K562 (cell line): ENCODE results near the gene AQP6. TPM values are rescaled to one million over a fixed set of nuclear protein-coding genes. Genes with fewer than 3 reads are reported as not detected.

Experiments
- CBX3 ChIP-seq, 2 experiments: IDR thresholded peaks; 1 replicate in 1 of 2; 2 replicates in 1 of 2; pipeline ENCODE4 v1.6.1; 2012; ENCODE audit warnings: inconsistent platforms in 2 of 2, low read length in 2 of 2, borderline replicate concordance in 1 of 2, control low read depth in 1 of 2
- polyA plus RNA-seq, 8 experiments: library from polyadenylated mRNA; depleted of rRNA in 4 of 8; stranded (reverse) in 5 of 8; unstranded in 3 of 8; fragments of >200 nt; fragmentation: Nextera tagmentation in 2 of 8; fragmentation: Illumina TruSeq in 1 of 8; extraction: Ambion mirVana in 2 of 8; extraction: Trizol in 1 of 8; gene quantifications; 2 replicates each; pipeline versions ENCODE4 v1.2.1 to v1.2.3, GENCODE V29; 2011 to 2014; ENCODE audit warnings: inconsistent platforms in 1 of 8, missing spikeins in 1 of 8
- total RNA-seq, 7 experiments: library from RNA; depleted of rRNA in 6 of 7; stranded (reverse); fragments of >200 nt in 6 of 7; fragmentation: Illumina TruSeq in 2 of 7; extraction: Trizol in 2 of 7; gene quantifications; 2 replicates each; pipeline versions ENCODE4 v1.2.1 to v1.2.3, GENCODE V29; 2011 to 2021; ENCODE audit warnings: low replicate concordance in 1 of 7
- TF ChIP-seq, protein P1 (sequence below): fragments of 450-650 bp; IDR thresholded peaks from 2 replicates; pipeline ENCODE4 v1.6.1; 2016; ENCODE audit warnings: mild to moderate bottlenecking, moderate library complexity
- TF ChIP-seq, protein P2 (sequence below): fragments of 250-450 bp; sonication (Bioruptor Pico); IDR thresholded peaks from 2 replicates; pipeline ENCODE4 v1.4.0; 2020; ENCODE audit warnings: mild to moderate bottlenecking, moderate library complexity
- TF ChIP-seq, protein P3 (sequence below): fragments of 450-650 bp; IDR thresholded peaks from 2 replicates; pipeline ENCODE4 v1.6.1; 2016; ENCODE audit warnings: mild to moderate bottlenecking
- TF ChIP-seq, protein P4 (sequence below): IDR thresholded peaks from 2 replicates; pipeline ENCODE4 v1.6.1; 2014; ENCODE audit warnings: antibody characterized with exemption

Gene AQP6
- total and polyA plus RNA-seq, 9 of the 15 experiments (the other 6 are each of a cell fraction or from before 2014, with no cell fraction given), result 0.05 to 0.12 TPM; not detected in 7

DNA sequence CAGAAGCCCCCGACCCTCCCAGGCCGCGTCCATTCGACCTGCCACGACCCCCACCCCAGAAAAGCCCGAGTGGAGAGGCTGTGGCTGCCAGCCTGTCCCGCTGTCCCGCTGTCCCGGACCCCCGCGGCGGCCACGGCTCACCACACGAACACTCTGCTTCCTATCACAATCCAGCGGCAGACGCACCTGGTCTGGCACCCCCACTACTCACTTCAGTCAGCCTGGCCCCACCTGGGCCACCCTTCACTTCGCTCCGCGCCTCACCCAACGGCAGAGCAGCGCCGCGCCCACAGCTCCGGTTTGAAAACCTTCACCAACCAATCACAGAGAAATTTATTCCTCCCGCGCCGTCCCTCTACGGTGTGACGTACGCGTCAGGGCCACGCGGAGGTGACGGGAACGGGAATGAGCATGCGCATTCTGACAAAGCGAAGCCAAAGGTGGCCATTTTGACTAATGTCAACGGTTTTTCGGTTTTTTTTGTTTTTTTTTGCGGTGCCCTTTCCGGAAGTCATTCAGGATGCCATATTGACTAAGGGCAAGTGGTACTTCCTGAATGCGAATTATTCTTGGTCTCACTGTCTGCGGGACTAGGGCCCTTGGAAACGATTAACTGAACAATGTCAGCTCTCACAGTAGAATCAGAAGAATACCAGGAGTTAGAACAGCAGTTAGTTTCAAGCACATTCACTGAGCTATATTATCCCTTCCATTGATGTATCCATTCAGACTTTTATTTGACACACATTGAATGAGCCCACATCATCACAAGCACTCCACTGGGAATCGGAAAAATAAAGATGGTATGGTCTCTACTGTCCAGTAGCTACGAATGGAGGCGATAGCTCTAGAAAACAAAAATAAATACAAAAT is 52.7 kb downstream of the AQP6 start, which contains the start of gene RACGAP1 (continued):
- TF ChIP-seq, protein P1, sequence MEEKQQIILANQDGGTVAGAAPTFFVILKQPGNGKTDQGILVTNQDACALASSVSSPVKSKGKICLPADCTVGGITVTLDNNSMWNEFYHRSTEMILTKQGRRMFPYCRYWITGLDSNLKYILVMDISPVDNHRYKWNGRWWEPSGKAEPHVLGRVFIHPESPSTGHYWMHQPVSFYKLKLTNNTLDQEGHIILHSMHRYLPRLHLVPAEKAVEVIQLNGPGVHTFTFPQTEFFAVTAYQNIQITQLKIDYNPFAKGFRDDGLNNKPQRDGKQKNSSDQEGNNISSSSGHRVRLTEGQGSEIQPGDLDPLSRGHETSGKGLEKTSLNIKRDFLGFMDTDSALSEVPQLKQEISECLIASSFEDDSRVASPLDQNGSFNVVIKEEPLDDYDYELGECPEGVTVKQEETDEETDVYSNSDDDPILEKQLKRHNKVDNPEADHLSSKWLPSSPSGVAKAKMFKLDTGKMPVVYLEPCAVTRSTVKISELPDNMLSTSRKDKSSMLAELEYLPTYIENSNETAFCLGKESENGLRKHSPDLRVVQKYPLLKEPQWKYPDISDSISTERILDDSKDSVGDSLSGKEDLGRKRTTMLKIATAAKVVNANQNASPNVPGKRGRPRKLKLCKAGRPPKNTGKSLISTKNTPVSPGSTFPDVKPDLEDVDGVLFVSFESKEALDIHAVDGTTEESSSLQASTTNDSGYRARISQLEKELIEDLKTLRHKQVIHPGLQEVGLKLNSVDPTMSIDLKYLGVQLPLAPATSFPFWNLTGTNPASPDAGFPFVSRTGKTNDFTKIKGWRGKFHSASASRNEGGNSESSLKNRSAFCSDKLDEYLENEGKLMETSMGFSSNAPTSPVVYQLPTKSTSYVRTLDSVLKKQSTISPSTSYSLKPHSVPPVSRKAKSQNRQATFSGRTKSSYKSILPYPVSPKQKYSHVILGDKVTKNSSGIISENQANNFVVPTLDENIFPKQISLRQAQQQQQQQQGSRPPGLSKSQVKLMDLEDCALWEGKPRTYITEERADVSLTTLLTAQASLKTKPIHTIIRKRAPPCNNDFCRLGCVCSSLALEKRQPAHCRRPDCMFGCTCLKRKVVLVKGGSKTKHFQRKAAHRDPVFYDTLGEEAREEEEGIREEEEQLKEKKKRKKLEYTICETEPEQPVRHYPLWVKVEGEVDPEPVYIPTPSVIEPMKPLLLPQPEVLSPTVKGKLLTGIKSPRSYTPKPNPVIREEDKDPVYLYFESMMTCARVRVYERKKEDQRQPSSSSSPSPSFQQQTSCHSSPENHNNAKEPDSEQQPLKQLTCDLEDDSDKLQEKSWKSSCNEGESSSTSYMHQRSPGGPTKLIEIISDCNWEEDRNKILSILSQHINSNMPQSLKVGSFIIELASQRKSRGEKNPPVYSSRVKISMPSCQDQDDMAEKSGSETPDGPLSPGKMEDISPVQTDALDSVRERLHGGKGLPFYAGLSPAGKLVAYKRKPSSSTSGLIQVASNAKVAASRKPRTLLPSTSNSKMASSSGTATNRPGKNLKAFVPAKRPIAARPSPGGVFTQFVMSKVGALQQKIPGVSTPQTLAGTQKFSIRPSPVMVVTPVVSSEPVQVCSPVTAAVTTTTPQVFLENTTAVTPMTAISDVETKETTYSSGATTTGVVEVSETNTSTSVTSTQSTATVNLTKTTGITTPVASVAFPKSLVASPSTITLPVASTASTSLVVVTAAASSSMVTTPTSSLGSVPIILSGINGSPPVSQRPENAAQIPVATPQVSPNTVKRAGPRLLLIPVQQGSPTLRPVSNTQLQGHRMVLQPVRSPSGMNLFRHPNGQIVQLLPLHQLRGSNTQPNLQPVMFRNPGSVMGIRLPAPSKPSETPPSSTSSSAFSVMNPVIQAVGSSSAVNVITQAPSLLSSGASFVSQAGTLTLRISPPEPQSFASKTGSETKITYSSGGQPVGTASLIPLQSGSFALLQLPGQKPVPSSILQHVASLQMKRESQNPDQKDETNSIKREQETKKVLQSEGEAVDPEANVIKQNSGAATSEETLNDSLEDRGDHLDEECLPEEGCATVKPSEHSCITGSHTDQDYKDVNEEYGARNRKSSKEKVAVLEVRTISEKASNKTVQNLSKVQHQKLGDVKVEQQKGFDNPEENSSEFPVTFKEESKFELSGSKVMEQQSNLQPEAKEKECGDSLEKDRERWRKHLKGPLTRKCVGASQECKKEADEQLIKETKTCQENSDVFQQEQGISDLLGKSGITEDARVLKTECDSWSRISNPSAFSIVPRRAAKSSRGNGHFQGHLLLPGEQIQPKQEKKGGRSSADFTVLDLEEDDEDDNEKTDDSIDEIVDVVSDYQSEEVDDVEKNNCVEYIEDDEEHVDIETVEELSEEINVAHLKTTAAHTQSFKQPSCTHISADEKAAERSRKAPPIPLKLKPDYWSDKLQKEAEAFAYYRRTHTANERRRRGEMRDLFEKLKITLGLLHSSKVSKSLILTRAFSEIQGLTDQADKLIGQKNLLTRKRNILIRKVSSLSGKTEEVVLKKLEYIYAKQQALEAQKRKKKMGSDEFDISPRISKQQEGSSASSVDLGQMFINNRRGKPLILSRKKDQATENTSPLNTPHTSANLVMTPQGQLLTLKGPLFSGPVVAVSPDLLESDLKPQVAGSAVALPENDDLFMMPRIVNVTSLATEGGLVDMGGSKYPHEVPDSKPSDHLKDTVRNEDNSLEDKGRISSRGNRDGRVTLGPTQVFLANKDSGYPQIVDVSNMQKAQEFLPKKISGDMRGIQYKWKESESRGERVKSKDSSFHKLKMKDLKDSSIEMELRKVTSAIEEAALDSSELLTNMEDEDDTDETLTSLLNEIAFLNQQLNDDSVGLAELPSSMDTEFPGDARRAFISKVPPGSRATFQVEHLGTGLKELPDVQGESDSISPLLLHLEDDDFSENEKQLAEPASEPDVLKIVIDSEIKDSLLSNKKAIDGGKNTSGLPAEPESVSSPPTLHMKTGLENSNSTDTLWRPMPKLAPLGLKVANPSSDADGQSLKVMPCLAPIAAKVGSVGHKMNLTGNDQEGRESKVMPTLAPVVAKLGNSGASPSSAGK, result peak; percentile 69; the same call in 1 of the 2 replicates
- TF ChIP-seq, protein P2, sequence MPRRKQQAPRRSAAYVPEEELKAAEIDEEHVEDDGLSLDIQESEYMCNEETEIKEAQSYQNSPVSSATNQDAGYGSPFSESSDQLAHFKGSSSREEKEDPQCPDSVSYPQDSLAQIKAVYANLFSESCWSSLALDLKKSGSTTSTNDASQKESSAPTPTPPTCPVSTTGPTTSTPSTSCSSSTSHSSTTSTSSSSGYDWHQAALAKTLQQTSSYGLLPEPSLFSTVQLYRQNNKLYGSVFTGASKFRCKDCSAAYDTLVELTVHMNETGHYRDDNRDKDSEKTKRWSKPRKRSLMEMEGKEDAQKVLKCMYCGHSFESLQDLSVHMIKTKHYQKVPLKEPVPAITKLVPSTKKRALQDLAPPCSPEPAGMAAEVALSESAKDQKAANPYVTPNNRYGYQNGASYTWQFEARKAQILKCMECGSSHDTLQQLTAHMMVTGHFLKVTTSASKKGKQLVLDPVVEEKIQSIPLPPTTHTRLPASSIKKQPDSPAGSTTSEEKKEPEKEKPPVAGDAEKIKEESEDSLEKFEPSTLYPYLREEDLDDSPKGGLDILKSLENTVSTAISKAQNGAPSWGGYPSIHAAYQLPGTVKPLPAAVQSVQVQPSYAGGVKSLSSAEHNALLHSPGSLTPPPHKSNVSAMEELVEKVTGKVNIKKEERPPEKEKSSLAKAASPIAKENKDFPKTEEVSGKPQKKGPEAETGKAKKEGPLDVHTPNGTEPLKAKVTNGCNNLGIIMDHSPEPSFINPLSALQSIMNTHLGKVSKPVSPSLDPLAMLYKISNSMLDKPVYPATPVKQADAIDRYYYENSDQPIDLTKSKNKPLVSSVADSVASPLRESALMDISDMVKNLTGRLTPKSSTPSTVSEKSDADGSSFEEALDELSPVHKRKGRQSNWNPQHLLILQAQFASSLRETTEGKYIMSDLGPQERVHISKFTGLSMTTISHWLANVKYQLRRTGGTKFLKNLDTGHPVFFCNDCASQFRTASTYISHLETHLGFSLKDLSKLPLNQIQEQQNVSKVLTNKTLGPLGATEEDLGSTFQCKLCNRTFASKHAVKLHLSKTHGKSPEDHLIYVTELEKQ, result no peak
- TF ChIP-seq, protein P3, sequence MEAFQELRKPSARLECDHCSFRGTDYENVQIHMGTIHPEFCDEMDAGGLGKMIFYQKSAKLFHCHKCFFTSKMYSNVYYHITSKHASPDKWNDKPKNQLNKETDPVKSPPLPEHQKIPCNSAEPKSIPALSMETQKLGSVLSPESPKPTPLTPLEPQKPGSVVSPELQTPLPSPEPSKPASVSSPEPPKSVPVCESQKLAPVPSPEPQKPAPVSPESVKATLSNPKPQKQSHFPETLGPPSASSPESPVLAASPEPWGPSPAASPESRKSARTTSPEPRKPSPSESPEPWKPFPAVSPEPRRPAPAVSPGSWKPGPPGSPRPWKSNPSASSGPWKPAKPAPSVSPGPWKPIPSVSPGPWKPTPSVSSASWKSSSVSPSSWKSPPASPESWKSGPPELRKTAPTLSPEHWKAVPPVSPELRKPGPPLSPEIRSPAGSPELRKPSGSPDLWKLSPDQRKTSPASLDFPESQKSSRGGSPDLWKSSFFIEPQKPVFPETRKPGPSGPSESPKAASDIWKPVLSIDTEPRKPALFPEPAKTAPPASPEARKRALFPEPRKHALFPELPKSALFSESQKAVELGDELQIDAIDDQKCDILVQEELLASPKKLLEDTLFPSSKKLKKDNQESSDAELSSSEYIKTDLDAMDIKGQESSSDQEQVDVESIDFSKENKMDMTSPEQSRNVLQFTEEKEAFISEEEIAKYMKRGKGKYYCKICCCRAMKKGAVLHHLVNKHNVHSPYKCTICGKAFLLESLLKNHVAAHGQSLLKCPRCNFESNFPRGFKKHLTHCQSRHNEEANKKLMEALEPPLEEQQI, result peak; percentile 76; the same call in 1 of the 2 replicates
- TF ChIP-seq CBX3 (IDR thresholded peaks at IDR 0.05; ENCODE audit: borderline replicate concordance in 1 of 2, low read length in 2 of 2), result 0 out of 3 replicates have a peak, but pooled peaks of 1 of the 2 experiments have one; percentile 22
- TF ChIP-seq, protein P4, sequence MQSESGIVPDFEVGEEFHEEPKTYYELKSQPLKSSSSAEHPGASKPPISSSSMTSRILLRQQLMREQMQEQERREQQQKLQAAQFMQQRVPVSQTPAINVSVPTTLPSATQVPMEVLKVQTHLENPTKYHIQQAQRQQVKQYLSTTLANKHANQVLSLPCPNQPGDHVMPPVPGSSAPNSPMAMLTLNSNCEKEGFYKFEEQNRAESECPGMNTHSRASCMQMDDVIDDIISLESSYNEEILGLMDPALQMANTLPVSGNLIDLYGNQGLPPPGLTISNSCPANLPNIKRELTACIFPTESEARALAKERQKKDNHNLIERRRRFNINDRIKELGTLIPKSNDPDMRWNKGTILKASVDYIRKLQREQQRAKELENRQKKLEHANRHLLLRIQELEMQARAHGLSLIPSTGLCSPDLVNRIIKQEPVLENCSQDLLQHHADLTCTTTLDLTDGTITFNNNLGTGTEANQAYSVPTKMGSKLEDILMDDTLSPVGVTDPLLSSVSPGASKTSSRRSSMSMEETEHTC, result no peak
